Lower leg skin (tissue), 4 donors: ENCODE data around the gene ABL1. TPM values are rescaled to one million over a fixed set of nuclear protein-coding genes. Genes with fewer than 3 reads are reported as not detected.

ENCODE experiments used
- DNase-seq, 2 donors: peaks; one replicate each; pipeline ENCODE4 v3.0.0-alpha.2; 2019; ENCODE audit warnings: low spot score in 2 of 2
- H3K4me3 ChIP-seq: fragments of 200-600 bp; sonication (generic); 2 replicates; pipeline ENCODE4 v1.5.1; 2017; ENCODE audit warnings: mild to moderate bottlenecking, low read depth; ENCODE audit not compliant: poor library complexity, severe bottlenecking
- POLR2A ChIP-seq, 2 donors: fragments of 450-650 bp; IDR thresholded peaks; one replicate each; pipeline ENCODE4 v1.6.1; 2016 to 2017; ENCODE audit warnings: antibody characterized with exemption in 2 of 2, mild to moderate bottlenecking in 1 of 2, moderate library complexity in 1 of 2
- WGBS, 2 donors: methylation state at CpG; one replicate each; pipeline ENCODE4 v1.1.5; 2018; 5-methylcytosine and 5-hydroxymethylcytosine counted together
- intact Hi-C: fragments of 100-400 bp; cut with DNase I; formaldehyde crosslinking; loops from one replicate; pipeline ENCODE4 v1.15.0; 2023; ENCODE audit warnings: low total_unique reads
- total RNA-seq, 4 donors: library from RNA; depleted of rRNA; stranded (reverse); fragments of >200 nt; gene quantifications; one replicate each; pipeline ENCODE4 v1.1.0, GENCODE V29; 2016
- TF ChIP-seq, protein P1 (sequence below), 3 donors: fragments of 450-650 bp; IDR thresholded peaks; one replicate each; pipeline ENCODE4 v1.5.1; 2016; ENCODE audit warnings: antibody characterized with exemption in 3 of 3, mild to moderate bottlenecking in 3 of 3, moderate library complexity in 2 of 3

ABL1 gene
- total RNA-seq, 4 donors from 2014 or later = 21.2 to 47.2 (median 34.3) TPM

DNA sequence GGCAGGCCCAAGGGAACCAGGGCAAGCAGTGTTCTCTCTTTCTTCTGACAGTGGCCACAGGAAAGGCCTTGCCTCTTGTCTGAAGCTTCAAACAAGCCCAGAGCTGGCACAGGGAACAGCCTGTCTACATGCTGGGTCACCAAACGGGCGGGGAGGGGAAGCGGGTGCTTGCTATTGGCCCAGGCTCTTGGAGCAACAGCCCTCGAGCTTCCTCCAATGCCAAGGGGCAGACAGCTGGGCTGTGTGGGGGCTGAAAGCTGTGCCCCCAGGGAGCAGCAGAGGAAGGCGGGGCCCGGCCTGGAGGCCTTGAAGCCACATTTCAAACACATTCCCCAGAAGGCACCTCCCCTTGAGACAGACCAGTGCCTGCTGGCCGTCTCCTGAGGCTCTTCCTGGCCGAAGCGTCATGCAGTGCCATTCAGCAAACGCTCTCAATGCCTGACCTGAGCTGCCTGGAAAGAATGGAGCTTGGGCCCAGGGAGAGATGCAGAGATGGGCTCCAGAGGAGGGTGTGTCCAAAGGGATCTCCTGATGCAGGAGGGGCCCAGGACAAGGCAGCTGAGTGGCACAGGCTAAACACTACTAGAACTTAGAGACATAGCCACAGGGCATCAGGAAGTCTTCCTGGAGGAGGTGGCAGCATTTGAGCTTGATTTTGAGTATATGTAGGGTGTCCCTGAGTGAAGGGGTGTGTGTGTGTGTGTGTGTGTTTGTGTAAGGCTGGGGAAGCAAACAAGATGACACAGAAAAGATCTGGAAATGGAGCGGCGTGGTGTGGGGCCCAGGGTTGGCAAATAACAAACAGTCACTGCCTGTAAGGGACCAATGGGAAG is 101.4 kb downstream of the ABL1 start:
- intact Hi-C loops = loop anchor here (10.0 kb wide), 1 partner anchor 62 kb away; no protein-coding TSS in a partner anchor
- H3K4me3 ChIP-seq = no peak overlapping the region
- WGBS, 2 donors = 47 to 54% methylated on average over 9 to 12 of the region's 12 CpGs
- DNase-seq = no peak
- TF ChIP-seq, protein P1, sequence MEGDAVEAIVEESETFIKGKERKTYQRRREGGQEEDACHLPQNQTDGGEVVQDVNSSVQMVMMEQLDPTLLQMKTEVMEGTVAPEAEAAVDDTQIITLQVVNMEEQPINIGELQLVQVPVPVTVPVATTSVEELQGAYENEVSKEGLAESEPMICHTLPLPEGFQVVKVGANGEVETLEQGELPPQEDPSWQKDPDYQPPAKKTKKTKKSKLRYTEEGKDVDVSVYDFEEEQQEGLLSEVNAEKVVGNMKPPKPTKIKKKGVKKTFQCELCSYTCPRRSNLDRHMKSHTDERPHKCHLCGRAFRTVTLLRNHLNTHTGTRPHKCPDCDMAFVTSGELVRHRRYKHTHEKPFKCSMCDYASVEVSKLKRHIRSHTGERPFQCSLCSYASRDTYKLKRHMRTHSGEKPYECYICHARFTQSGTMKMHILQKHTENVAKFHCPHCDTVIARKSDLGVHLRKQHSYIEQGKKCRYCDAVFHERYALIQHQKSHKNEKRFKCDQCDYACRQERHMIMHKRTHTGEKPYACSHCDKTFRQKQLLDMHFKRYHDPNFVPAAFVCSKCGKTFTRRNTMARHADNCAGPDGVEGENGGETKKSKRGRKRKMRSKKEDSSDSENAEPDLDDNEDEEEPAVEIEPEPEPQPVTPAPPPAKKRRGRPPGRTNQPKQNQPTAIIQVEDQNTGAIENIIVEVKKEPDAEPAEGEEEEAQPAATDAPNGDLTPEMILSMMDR (IDR thresholded peaks at IDR 0.05) = no peak
- no peak for TF ChIP-seq POLR2A (IDR thresholded peaks at IDR 0.05)

Other genes with a start within 250 kb of the ABL1 start
- under 1 TPM in 1 of 4 donors, not detected in 3; 0.21 TPM for gene PRDM12, start 170.7 kb upstream of the ABL1 start, total RNA-seq
- 10 to 100 TPM; 14.8 to 19.7 (median 17.9) TPM for gene EXOSC2, start 141.5 kb upstream of the ABL1 start, total RNA-seq
- not detected for gene QRFP, start 61.6 kb downstream of the ABL1 start, total RNA-seq
- gene FIBCD1, start 104.0 kb downstream of the ABL1 start, total RNA-seq = under 1 TPM in 2 of 4 donors, not detected in 2; 0.17 to 0.42 TPM
- 10 to 100 TPM in 3 of 4 donors, 1 to 10 TPM in 1; 9.1 to 23.0 (median 11.2) TPM for gene LAMC3, start 173.9 kb downstream of the ABL1 start, total RNA-seq